MM.1S (cell line): ENCODE data around the gene CREBL2.

Experiments
- DNase-seq: peaks from one replicate; pipeline ENCODE4 v3.0.0-alpha.2; 2015
- H2AFZ ChIP-seq: fragments of 300-600 bp; sonication (generic); 2 replicates; pipeline ENCODE4 v1.6.0; 2016; ENCODE audit warnings: antibody characterized with exemption, low read length
- H3F3A ChIP-seq: fragments of 300-600 bp; sonication (generic); 2 replicates; pipeline ENCODE4 v1.6.1; 2016; ENCODE audit warnings: mild to moderate bottlenecking, antibody characterized with exemption, low read length, moderate library complexity, mixed read lengths; ENCODE audit not compliant: insufficient read depth
- H3K27ac ChIP-seq: fragments of 300-600 bp; sonication (generic); 2 replicates; pipeline ENCODE4 v1.5.1; 2016; ENCODE audit warnings: mild to moderate bottlenecking, low read length
- H3K27me3 ChIP-seq: fragments of 300-600 bp; sonication (generic); replicated peaks from 2 replicates; pipeline ENCODE4 v1.6.0; 2016; ENCODE audit warnings: low read length; ENCODE audit not compliant: insufficient read depth
- H3K36me3 ChIP-seq: fragments of 300-600 bp; sonication (generic); replicated peaks from 2 replicates; pipeline ENCODE4 v1.6.1; 2016; ENCODE audit warnings: mild to moderate bottlenecking, low read length, mixed read lengths; ENCODE audit not compliant: insufficient read depth
- H3K4me1 ChIP-seq: fragments of 300-600 bp; sonication (generic); 2 replicates; pipeline ENCODE4 v1.6.1; 2016; ENCODE audit warnings: low read length, mixed read lengths
- H3K4me2 ChIP-seq: fragments of 300-600 bp; sonication (generic); 2 replicates; pipeline ENCODE4 v1.6.0; 2016; ENCODE audit warnings: low read depth, low read length
- H3K4me3 ChIP-seq: fragments of 300-600 bp; sonication (generic); 2 replicates; pipeline ENCODE4 v1.5.1; 2016; ENCODE audit warnings: low read length, mixed read lengths
- H3K79me2 ChIP-seq: fragments of 300-600 bp; sonication (generic); 2 replicates; pipeline ENCODE4 v1.6.1; 2016; ENCODE audit warnings: mixed run types, low read length, mixed read lengths
- H3K9ac ChIP-seq: fragments of 300-600 bp; sonication (generic); 2 replicates; pipeline ENCODE4 v1.6.1; 2016; ENCODE audit warnings: low read length, mixed read lengths
- H3K9me2 ChIP-seq: fragments of 300-600 bp; sonication (generic); replicated peaks from 2 replicates; pipeline ENCODE4 v1.6.1; 2016; ENCODE audit warnings: mild to moderate bottlenecking, low read length, mixed read lengths; ENCODE audit not compliant: insufficient read depth
- H3K9me3 ChIP-seq: fragments of 300-600 bp; sonication (generic); replicated peaks from 2 replicates; pipeline ENCODE4 v1.6.1; 2016; ENCODE audit warnings: mild to moderate bottlenecking, low read length, mixed read lengths; ENCODE audit not compliant: insufficient read depth
- H4K20me1 ChIP-seq: fragments of 300-600 bp; sonication (generic); 2 replicates; pipeline ENCODE4 v1.6.1; 2016; ENCODE audit warnings: mild to moderate bottlenecking, low read length, moderate library complexity, mixed read lengths; ENCODE audit not compliant: insufficient read depth
- EZH2 ChIP-seq: fragments of 300-600 bp; sonication (generic); optimal IDR thresholded peaks from 2 replicates; pipeline ENCODE3; 2017; ENCODE audit warnings: low read depth, mild to moderate bottlenecking, antibody characterized with exemption, low read length, mixed read lengths
- EZH2phosphoT487 ChIP-seq: fragments of 300-600 bp; sonication (generic); IDR thresholded peaks from 2 replicates; pipeline ENCODE4 v1.6.1; 2018; ENCODE audit warnings: antibody characterized with exemption, low read length
- TF ChIP-seq, protein P1 (sequence below): fragments of 300-600 bp; sonication (generic); IDR thresholded peaks from 2 replicates; pipeline ENCODE4 v1.5.1; 2016; ENCODE audit warnings: antibody characterized with exemption, low read length, mixed read lengths

CREBL2 gene

GRCh38 chr12:12669020-12669419, 57.3 kb downstream of the CREBL2 start:
- no peaks in the 10 kb centered on the region for H3K27me3 ChIP-seq
- no peaks in the 10 kb centered on the region for H3K4me1 ChIP-seq
- no peak overlapping the region for H3K4me2 ChIP-seq
- H4K20me1 ChIP-seq = no peaks in the 10 kb centered on the region
- H2AFZ ChIP-seq = no peak overlapping the region
- no peaks in the 10 kb centered on the region for H3K36me3 ChIP-seq
- H3K9me2 ChIP-seq = no peaks in the 10 kb centered on the region
- H3K9ac ChIP-seq = no peak overlapping the region
- no peaks in the 10 kb centered on the region for H3F3A ChIP-seq
- H3K79me2 ChIP-seq = no peaks in the 10 kb centered on the region
- TF ChIP-seq EZH2 (no peak), EZH2phosphoT487 (no peak)
- TF ChIP-seq, protein P1, sequence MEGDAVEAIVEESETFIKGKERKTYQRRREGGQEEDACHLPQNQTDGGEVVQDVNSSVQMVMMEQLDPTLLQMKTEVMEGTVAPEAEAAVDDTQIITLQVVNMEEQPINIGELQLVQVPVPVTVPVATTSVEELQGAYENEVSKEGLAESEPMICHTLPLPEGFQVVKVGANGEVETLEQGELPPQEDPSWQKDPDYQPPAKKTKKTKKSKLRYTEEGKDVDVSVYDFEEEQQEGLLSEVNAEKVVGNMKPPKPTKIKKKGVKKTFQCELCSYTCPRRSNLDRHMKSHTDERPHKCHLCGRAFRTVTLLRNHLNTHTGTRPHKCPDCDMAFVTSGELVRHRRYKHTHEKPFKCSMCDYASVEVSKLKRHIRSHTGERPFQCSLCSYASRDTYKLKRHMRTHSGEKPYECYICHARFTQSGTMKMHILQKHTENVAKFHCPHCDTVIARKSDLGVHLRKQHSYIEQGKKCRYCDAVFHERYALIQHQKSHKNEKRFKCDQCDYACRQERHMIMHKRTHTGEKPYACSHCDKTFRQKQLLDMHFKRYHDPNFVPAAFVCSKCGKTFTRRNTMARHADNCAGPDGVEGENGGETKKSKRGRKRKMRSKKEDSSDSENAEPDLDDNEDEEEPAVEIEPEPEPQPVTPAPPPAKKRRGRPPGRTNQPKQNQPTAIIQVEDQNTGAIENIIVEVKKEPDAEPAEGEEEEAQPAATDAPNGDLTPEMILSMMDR = no peak
- H3K27ac ChIP-seq = no peak overlapping the region
- no peak for DNase-seq
- H3K9me3 ChIP-seq = no peaks in the 10 kb centered on the region
- no peak overlapping the region for H3K4me3 ChIP-seq

DNA sequence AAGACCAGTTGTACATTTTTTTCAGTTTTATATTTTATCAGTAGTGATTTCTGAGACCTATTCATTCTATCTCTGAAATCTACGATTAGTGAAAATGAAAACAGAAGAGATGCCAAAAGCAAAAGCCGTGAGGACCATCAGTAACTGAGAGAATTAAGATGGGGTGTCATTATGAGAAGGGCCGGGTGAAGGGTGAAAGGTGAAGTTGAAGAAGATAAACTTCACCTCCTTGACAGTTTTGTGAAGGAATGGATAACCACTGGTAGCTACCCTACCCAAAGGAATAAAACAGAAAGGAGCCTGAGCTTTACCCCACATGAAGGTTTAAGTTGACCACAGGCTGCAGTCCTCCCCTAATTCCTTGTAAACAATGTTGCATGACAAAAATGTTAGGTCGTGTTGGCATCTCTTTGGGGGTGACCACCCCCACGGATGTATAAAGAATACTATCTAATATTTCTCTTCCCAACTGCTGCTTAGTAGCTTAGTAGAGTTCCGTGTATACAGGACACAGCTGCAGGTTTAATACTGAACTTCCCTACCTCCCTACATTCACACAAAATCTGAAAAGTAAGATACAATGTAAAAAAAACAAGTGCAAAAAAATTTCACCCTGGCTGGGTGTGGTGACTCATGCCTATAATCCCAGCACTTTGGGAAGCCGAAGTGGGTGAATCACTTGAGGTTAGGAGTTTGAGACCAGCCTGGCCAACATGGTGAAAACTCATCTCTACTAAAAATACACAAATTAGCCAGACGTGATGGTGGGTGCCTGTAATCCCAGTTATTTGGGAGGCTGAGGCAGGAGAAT, 60.4 kb downstream of the CREBL2 start:
- no peak for DNase-seq
- H3K9me2 ChIP-seq = no peaks in the 10 kb centered on the region
- no peak overlapping the region for H3K4me2 ChIP-seq
- H3F3A ChIP-seq = no peaks in the 10 kb centered on the region
- H3K27ac ChIP-seq = no peak overlapping the region
- no peaks in the 10 kb centered on the region for H3K27me3 ChIP-seq
- H3K4me1 ChIP-seq = 0 out of 2 replicates have a peak, but pooled peaks cover 6% of the 10 kb centered on the region
- H3K9me3 ChIP-seq = no peaks in the 10 kb centered on the region
- TF ChIP-seq EZH2 (no peak), EZH2phosphoT487 (no peak)
- TF ChIP-seq, protein P1 = no peak
- H3K9ac ChIP-seq = no peak overlapping the region
- no peak overlapping the region for H2AFZ ChIP-seq
- no peak overlapping the region for H3K4me3 ChIP-seq
- no peaks in the 10 kb centered on the region for H4K20me1 ChIP-seq
- H3K36me3 ChIP-seq = no peaks in the 10 kb centered on the region
- no peaks in the 10 kb centered on the region for H3K79me2 ChIP-seq

DNA sequence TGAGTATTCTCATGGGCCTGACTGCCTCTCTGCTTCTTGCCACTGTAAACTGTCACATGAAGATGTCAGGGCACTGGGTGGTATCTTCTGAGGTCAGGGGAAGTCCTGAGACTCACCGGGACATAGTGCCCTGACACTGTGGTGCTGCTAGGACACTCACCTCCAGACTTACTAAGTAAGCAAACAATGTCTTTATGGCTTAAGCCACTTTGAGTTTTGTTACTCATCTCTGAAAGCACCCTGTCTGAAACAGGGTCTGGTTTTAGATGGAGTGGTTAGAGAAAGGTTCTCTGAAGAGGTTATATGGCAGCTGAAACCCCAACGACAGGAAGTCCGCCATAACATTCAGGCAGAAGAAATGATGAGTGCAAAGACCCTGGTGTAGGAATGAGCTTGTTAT, 61.6 kb downstream of the CREBL2 start:
- H3K4me1 ChIP-seq = 0 out of 2 replicates have a peak, but pooled peaks cover 6% of the 10 kb centered on the region

More for the DNA sequence above, 61.6 kb downstream of the CREBL2 start:
- no peak overlapping the region for H2AFZ ChIP-seq
- no peaks in the 10 kb centered on the region for H3K36me3 ChIP-seq
- no peak overlapping the region for H3K4me3 ChIP-seq
- no peak for DNase-seq
- H3K27me3 ChIP-seq = no peaks in the 10 kb centered on the region
- H3K9ac ChIP-seq = no peak overlapping the region
- no peaks in the 10 kb centered on the region for H3F3A ChIP-seq
- TF ChIP-seq EZH2phosphoT487 (no peak), EZH2 (no peak)
- TF ChIP-seq, protein P1 = no peak
- no peak overlapping the region for H3K27ac ChIP-seq
- no peaks in the 10 kb centered on the region for H3K9me3 ChIP-seq
- H4K20me1 ChIP-seq = no peaks in the 10 kb centered on the region
- H3K79me2 ChIP-seq = no peaks in the 10 kb centered on the region
- no peaks in the 10 kb centered on the region for H3K9me2 ChIP-seq
- no peak overlapping the region for H3K4me2 ChIP-seq
